Anterior cingulate cortex (tissue), 58 donors: ENCODE measurements around the gene PARP8.

ENCODE experiments used
- DNase-seq, 58 donors: peaks; one replicate each; lab custom pipeline; 2025; lab: John Stamatoyannopoulos, UW

PARP8 gene

GRCh38 chr5:50722223-50722622 lies 55.8 kb downstream of the PARP8 start:
- no peak for DNase-seq

- no peak for DNase-seq
Observed at GRCh38 chr5:50724262-50724661, 57.8 kb downstream of the PARP8 start.

GRCh38 chr5:50725800-50726474 lies 59.5 kb downstream of the PARP8 start:
- no peak for DNase-seq

GRCh38 chr5:50726475-50727148 lies 60.2 kb downstream of the PARP8 start:
- DNase-seq = no peak

GRCh38 chr5:50727149-50727496 lies 60.7 kb downstream of the PARP8 start:
- DNase-seq = peak in 28 of 58 donors; percentile 1 to 77 (median 22)

GRCh38 chr5:50727845-50728244 lies 61.4 kb downstream of the PARP8 start:
- DNase-seq = no peak

- DNase-seq = no peak
Observed at GRCh38 chr5:50730336-50730735, 63.9 kb downstream of the PARP8 start.

- DNase-seq = no peak
Observed at GRCh38 chr5:50730841-50731240, 64.4 kb downstream of the PARP8 start.

- DNase-seq = no peak
Observed at GRCh38 chr5:50733741-50734140, 67.3 kb downstream of the PARP8 start.

GRCh38 chr5:50738864-50739263 lies 72.4 kb downstream of the PARP8 start:
- no peak for DNase-seq

GRCh38 chr5:50740832-50741231 lies 74.4 kb downstream of the PARP8 start:
- DNase-seq = no peak

- DNase-seq = no peak
Observed at GRCh38 chr5:50744776-50745175, 78.3 kb downstream of the PARP8 start.

- no peak for DNase-seq
Observed at GRCh38 chr5:50745221-50745910, 78.9 kb downstream of the PARP8 start.

GRCh38 chr5:50749181-50749580 lies 82.7 kb downstream of the PARP8 start:
- no peak for DNase-seq

GRCh38 chr5:50749873-50750272 lies 83.4 kb downstream of the PARP8 start:
- no peak for DNase-seq

GRCh38 chr5:50751064-50751657 lies 84.7 kb downstream of the PARP8 start:
- no peak for DNase-seq

GRCh38 chr5:50752800-50753199 lies 86.4 kb downstream of the PARP8 start:
- DNase-seq = no peak

GRCh38 chr5:50759526-50760270 lies 93.3 kb downstream of the PARP8 start:
- DNase-seq = no peak

GRCh38 chr5:50763351-50763750 lies 96.9 kb downstream of the PARP8 start:
- no peak for DNase-seq

GRCh38 chr5:50763846-50764245 lies 97.4 kb downstream of the PARP8 start:
- no peak for DNase-seq

GRCh38 chr5:50766042-50766441 lies 99.6 kb downstream of the PARP8 start:
- no peak for DNase-seq
